Parathyroid adenoma (tissue), 2 donors: ENCODE data around the gene SPPL2C.

Experiments
- H2AFZ ChIP-seq: fragments of 300-600 bp; sonication (generic); one replicate; pipeline ENCODE4 v1.7.0; 2017; ENCODE audit warnings: antibody characterized with exemption, mild to moderate bottlenecking
- H3K27ac ChIP-seq: fragments of 300-600 bp; sonication (generic); one replicate; pipeline ENCODE4 v1.7.0; 2017
- H3K27me3 ChIP-seq: fragments of 300-600 bp; sonication (generic); one replicate; pipeline ENCODE4 v1.7.0; 2017; ENCODE audit warnings: low read length; ENCODE audit not compliant: control insufficient read depth, insufficient read depth
- H3K36me3 ChIP-seq: fragments of 300-600 bp; sonication (generic); one replicate; pipeline ENCODE4 v1.7.0; 2017; ENCODE audit warnings: low read length; ENCODE audit not compliant: control insufficient read depth, insufficient read depth
- H3K4me1 ChIP-seq: fragments of 300-600 bp; sonication (generic); one replicate; pipeline ENCODE4 v1.7.0; 2017; ENCODE audit warnings: control low read depth
- H3K4me2 ChIP-seq: fragments of 300-600 bp; sonication (generic); one replicate; pipeline ENCODE4 v1.7.0; 2017; ENCODE audit warnings: low read length
- H3K4me3 ChIP-seq: fragments of 300-600 bp; sonication (generic); one replicate; pipeline ENCODE4 v1.7.0; 2017; ENCODE audit warnings: low read depth, low read length
- H3K79me2 ChIP-seq: fragments of 300-600 bp; sonication (generic); one replicate; pipeline ENCODE4 v1.7.0; 2017; ENCODE audit warnings: control low read depth
- H3K9ac ChIP-seq: fragments of 300-600 bp; sonication (generic); one replicate; pipeline ENCODE4 v1.7.0; 2017; ENCODE audit warnings: mild to moderate bottlenecking
- H3K9me3 ChIP-seq: fragments of 300-600 bp; sonication (generic); one replicate; pipeline ENCODE4 v1.7.0; 2017; ENCODE audit warnings: low read length; ENCODE audit not compliant: control insufficient read depth
- CTCF ChIP-seq: fragments of 300-600 bp; sonication (generic); IDR thresholded peaks from one replicate; pipeline ENCODE4 v1.7.0; 2017; ENCODE audit warnings: antibody characterized with exemption, mild to moderate bottlenecking
- donor health status: primary hyperparathyroidism.

The SPPL2C gene

GRCh38 chr17:45867171-45867570, 22.5 kb downstream of the SPPL2C start:
- no peaks in the 10 kb centered on the region for H3K4me1 ChIP-seq
- no peak overlapping the region for H3K27ac ChIP-seq
- H2AFZ ChIP-seq: no peak overlapping the region
- no peaks in the 10 kb centered on the region for H3K36me3 ChIP-seq
- H3K4me3 ChIP-seq: no peak overlapping the region
- H3K27me3 ChIP-seq: no peaks in the 10 kb centered on the region
- no peak for TF ChIP-seq CTCF
- no peaks in the 10 kb centered on the region for H3K79me2 ChIP-seq
- H3K9ac ChIP-seq: no peak overlapping the region
- H3K4me2 ChIP-seq: no peak overlapping the region
- H3K9me3 ChIP-seq: no peaks in the 10 kb centered on the region

GRCh38 chr17:45867702-45868101, 23.0 kb downstream of the SPPL2C start:
- no peak overlapping the region for H2AFZ ChIP-seq
- TF ChIP-seq CTCF: no peak
- H3K27ac ChIP-seq: no peak overlapping the region
- H3K9me3 ChIP-seq: no peaks in the 10 kb centered on the region
- no peaks in the 10 kb centered on the region for H3K36me3 ChIP-seq
- no peaks in the 10 kb centered on the region for H3K79me2 ChIP-seq
- no peaks in the 10 kb centered on the region for H3K4me1 ChIP-seq
- no peak overlapping the region for H3K4me2 ChIP-seq
- no peak overlapping the region for H3K9ac ChIP-seq
- no peak overlapping the region for H3K4me3 ChIP-seq
- H3K27me3 ChIP-seq: no peaks in the 10 kb centered on the region

- H3K27me3 ChIP-seq: no peaks in the 10 kb centered on the region
- no peak for TF ChIP-seq CTCF
- no peaks in the 10 kb centered on the region for H3K9me3 ChIP-seq
- no peak overlapping the region for H3K27ac ChIP-seq
- no peak overlapping the region for H2AFZ ChIP-seq
- H3K9ac ChIP-seq: no peak overlapping the region
- no peaks in the 10 kb centered on the region for H3K79me2 ChIP-seq
- H3K36me3 ChIP-seq: no peaks in the 10 kb centered on the region
- no peak overlapping the region for H3K4me2 ChIP-seq
- H3K4me1 ChIP-seq: peaks cover under 1% of the 10 kb centered on the region
- H3K4me3 ChIP-seq: no peak overlapping the region
These were observed 23.6 kb downstream of the SPPL2C start for GRCh38 chr17:45868276-45868675.

GRCh38 chr17:45869676-45870341, 25.1 kb downstream of the SPPL2C start:
- Histone ChIP-seq H3K4me1 (peaks cover 14% of the 10 kb centered on the region), H3K4me3 (no peak overlapping the region), H3K9me3 (no peaks in the 10 kb centered on the region), H3K79me2 (no peaks in the 10 kb centered on the region), H2AFZ (no peak overlapping the region), H3K27ac (no peak overlapping the region), H3K36me3 (no peaks in the 10 kb centered on the region), H3K27me3 (no peaks in the 10 kb centered on the region), H3K9ac (no peak overlapping the region), H3K4me2 (no peak overlapping the region)
- TF ChIP-seq CTCF: no peak

- H3K9me3 ChIP-seq: no peaks in the 10 kb centered on the region
- no peak overlapping the region for H3K27ac ChIP-seq
- no peak overlapping the region for H2AFZ ChIP-seq
- H3K9ac ChIP-seq: no peak overlapping the region
- no peaks in the 10 kb centered on the region for H3K36me3 ChIP-seq
- no peak for TF ChIP-seq CTCF
- no peak overlapping the region for H3K4me3 ChIP-seq
- no peak overlapping the region for H3K4me2 ChIP-seq
- peaks cover 14% of the 10 kb centered on the region for H3K4me1 ChIP-seq
- H3K79me2 ChIP-seq: no peaks in the 10 kb centered on the region
- H3K27me3 ChIP-seq: no peaks in the 10 kb centered on the region
These were observed 25.8 kb downstream of the SPPL2C start for GRCh38 chr17:45870342-45870974.
